SK-N-SH (cell line): Measurements from ENCODE around the gene CENPF. TPM values are rescaled to one million over a fixed set of nuclear protein-coding genes. Genes with fewer than 3 reads are reported as not detected.

Experiments
- CTCF ChIA-PET: fragments of 300-600, 350-600 bp; formaldehyde crosslinking; extraction: SDS; loops from one replicate; lab custom pipeline; 2021; lab: Yijun Ruan, JAX
- POLR2A ChIA-PET: fragments of 350-600 bp; sonication (Branson Sonifier 250); formaldehyde crosslinking; extraction: SDS; loops from one replicate; lab custom pipeline; 2020; ENCODE audit warnings: antibody characterized with exemption, inconsistent platforms; lab: Yijun Ruan, JAX
- DNase-seq: peaks from one replicate; pipeline ENCODE4 v3.0.0; 2012
- H2AFZ ChIP-seq: fragments of 200-600 bp; sonication (generic); 2 replicates; pipeline ENCODE4 v1.8.1; 2016; ENCODE audit warnings: antibody characterized with exemption, mild to moderate bottlenecking, low read depth
- H3F3A ChIP-seq: fragments of 200-600 bp; sonication (generic); replicated peaks from 2 replicates; pipeline ENCODE3; 2016; ENCODE audit warnings: antibody characterized with exemption, mild to moderate bottlenecking; ENCODE audit not compliant: insufficient read depth
- H3K27ac ChIP-seq, 2 experiments: fragments of 200-500 bp in 1 of 2; fragments of 200-600 bp in 1 of 2; sonication (Bioruptor generic) in 1 of 2; sonication (generic), shearing (Covaris generic) in 1 of 2; 2 replicates each; pipeline versions ENCODE4 v1.5.1 to v1.6.1; 2014 to 2016; ENCODE audit warnings: low read depth in 2 of 2, inconsistent platforms in 1 of 2, low read length in 1 of 2, mild to moderate bottlenecking in 1 of 2, mixed read lengths in 1 of 2
- H3K27me3 ChIP-seq: fragments of 200-600 bp; sonication (generic), shearing (Covaris generic); 2 replicates; pipeline ENCODE4 v1.6.1; 2016; ENCODE audit warnings: mixed run types; ENCODE audit not compliant: insufficient read depth
- H3K36me3 ChIP-seq, 2 experiments: fragments of 200-500 bp in 1 of 2; fragments of 200-600 bp in 1 of 2; sonication (Bioruptor generic) in 1 of 2; sonication (generic) in 1 of 2; replicated peaks in 1 of 2; 2 replicates each; pipeline versions ENCODE3 to v1.5.1; 2014 to 2016; ENCODE audit warnings: low read length in 1 of 2, mild to moderate bottlenecking in 1 of 2; ENCODE audit not compliant: insufficient read depth in 2 of 2, control insufficient read depth in 1 of 2
- H3K4me1 ChIP-seq, 2 experiments: fragments of 200-500 bp in 1 of 2; fragments of 200-600 bp in 1 of 2; sonication (Bioruptor generic) in 1 of 2; sonication (generic), shearing (Covaris generic) in 1 of 2; 2 replicates each; pipeline versions ENCODE4 v1.5.1 to v1.6.1; 2014 to 2016; ENCODE audit warnings: low read depth in 1 of 2, low read length in 1 of 2, mixed run types in 1 of 2; ENCODE audit not compliant: insufficient read depth in 2 of 2, control insufficient read depth in 1 of 2
- H3K4me2 ChIP-seq: fragments of 200-600 bp; sonication (generic), shearing (Covaris generic); 2 replicates; pipeline ENCODE4 v1.6.1; 2017; ENCODE audit warnings: mixed run types
- H3K4me3 ChIP-seq, 2 experiments: fragments of 200-500 bp in 1 of 2; fragments of 200-600 bp in 1 of 2; sonication (Bioruptor generic) in 1 of 2; sonication (generic), shearing (Covaris generic) in 1 of 2; 2 replicates each; pipeline versions ENCODE4 v1.5.1 to v1.8.1; 2014 to 2016; ENCODE audit warnings: low read depth in 2 of 2, inconsistent platforms in 1 of 2, low read length in 1 of 2, mild to moderate bottlenecking in 1 of 2, mixed read lengths in 1 of 2, moderate library complexity in 1 of 2
- H3K79me2 ChIP-seq: fragments of 200-600 bp; sonication (generic); 2 replicates; pipeline ENCODE4 v1.8.1; 2017; ENCODE audit warnings: mild to moderate bottlenecking; ENCODE audit not compliant: insufficient read depth
- H3K9ac ChIP-seq: fragments of 200-600 bp; sonication (generic); 2 replicates; pipeline ENCODE4 v1.6.1; 2017; ENCODE audit warnings: mixed run types
- H3K9me2 ChIP-seq: fragments of 200-600 bp; sonication (generic); 2 replicates; pipeline ENCODE4 v1.6.1; 2017; ENCODE audit warnings: mixed run types
- H3K9me3 ChIP-seq: fragments of 200-600 bp; sonication (generic); 2 replicates; pipeline ENCODE4 v1.6.1; 2017; ENCODE audit warnings: mixed run types, mild to moderate bottlenecking, moderate library complexity
- H4K20me1 ChIP-seq: fragments of 200-600 bp; sonication (generic); 2 replicates; pipeline ENCODE4 v1.6.1; 2017; ENCODE audit warnings: mild to moderate bottlenecking, mixed run types; ENCODE audit not compliant: insufficient read depth
- EP300 ChIP-seq, 2 experiments: IDR thresholded peaks; 2 replicates each; pipeline versions ENCODE4 v1.4.0 to v1.6.1; 2012; ENCODE audit warnings: borderline replicate concordance in 1 of 2, low read depth in 1 of 2, low read length in 1 of 2
- FOSL2 ChIP-seq: IDR thresholded peaks from 2 replicates; pipeline ENCODE4 v1.4.0; 2012; ENCODE audit warnings: low read depth, mild to moderate bottlenecking, moderate library complexity, borderline replicate concordance
- MEF2A ChIP-seq: IDR thresholded peaks from 2 replicates; pipeline ENCODE4 v1.4.0; 2012; ENCODE audit warnings: low read depth, borderline replicate concordance
- MXI1 ChIP-seq: IDR thresholded peaks from 2 replicates; pipeline ENCODE4 v1.6.1; 2012; ENCODE audit warnings: mild to moderate bottlenecking, low read depth, low read length, improper control_type of control experiment
- NFIC ChIP-seq: IDR thresholded peaks from 2 replicates; pipeline ENCODE4 v1.4.0; 2012; ENCODE audit warnings: borderline replicate concordance
- PBX3 ChIP-seq: IDR thresholded peaks from 2 replicates; pipeline ENCODE4; 2012
- POLR2AphosphoS5 ChIP-seq: IDR thresholded peaks from 2 replicates; pipeline ENCODE4 v1.6.1; 2012; ENCODE audit warnings: low read depth, low read length
- RCOR1 ChIP-seq: fragments of 150-350 bp; IDR thresholded peaks from 2 replicates; pipeline ENCODE4 v1.6.1; 2017; ENCODE audit warnings: antibody characterized with exemption, low read length
- RFX5 ChIP-seq: IDR thresholded peaks from 2 replicates; pipeline ENCODE4 v1.6.1; 2012; ENCODE audit warnings: mild to moderate bottlenecking, improper control_type of control experiment, low read length
- RXRA ChIP-seq: IDR thresholded peaks from 2 replicates; pipeline ENCODE4 v1.4.0; 2012; ENCODE audit warnings: low read depth, mild to moderate bottlenecking, borderline replicate concordance
- TEAD4 ChIP-seq: IDR thresholded peaks from 2 replicates; pipeline ENCODE4 v1.4.0; 2012; ENCODE audit warnings: mild to moderate bottlenecking, borderline replicate concordance; ENCODE audit not compliant: insufficient read depth
- YY1 ChIP-seq: IDR thresholded peaks from 2 replicates; pipeline ENCODE4 v1.4.0; 2012; ENCODE audit warnings: low read depth, mild to moderate bottlenecking
- WGBS: methylation state at CpG from one replicate; pipeline ENCODE4 v1.1.6; 2017; ENCODE audit warnings: low lambda C conversion rate; 5-methylcytosine and 5-hydroxymethylcytosine counted together
- polyA plus RNA-seq, 3 experiments: library from polyadenylated mRNA; depleted of rRNA; stranded (reverse); fragments of >200 nt; gene quantifications; 2 replicates each; pipeline ENCODE4 v1.2.3, GENCODE V29; 2012
- TF ChIP-seq, protein P1 (sequence below): IDR thresholded peaks from 2 replicates; pipeline ENCODE4 v1.4.0; 2012; ENCODE audit warnings: low read depth, borderline replicate concordance
- TF ChIP-seq, protein P2 (sequence below): fragments of 150-350 bp; IDR thresholded peaks from 2 replicates; pipeline ENCODE4 v1.6.1; 2017; ENCODE audit warnings: antibody characterized with exemption, low read length, low read depth, borderline replicate concordance
- TF ChIP-seq, protein P3 (sequence below): IDR thresholded peaks from 2 replicates; pipeline ENCODE4 v1.6.1; 2012; ENCODE audit warnings: mild to moderate bottlenecking, low read depth, low read length, moderate library complexity
- TF ChIP-seq, protein P4 (sequence below): fragments of 200-600 bp; sonication (generic); IDR thresholded peaks from 2 replicates; pipeline ENCODE4 v1.6.1; 2017; ENCODE audit warnings: antibody characterized with exemption, mild to moderate bottlenecking, moderate library complexity
- TF ChIP-seq, protein P5 (sequence below): IDR thresholded peaks from 2 replicates; pipeline ENCODE4 v1.4.0; 2012; ENCODE audit warnings: low read depth
- TF ChIP-seq, protein P6 (sequence below): fragments of 150-350 bp; IDR thresholded peaks from 2 replicates; pipeline ENCODE4 v1.6.1; 2016; ENCODE audit warnings: mild to moderate bottlenecking, low read depth, low read length

CENPF gene
- polyA plus RNA-seq, 1 of the 3 experiments (the other 2 are of a cell fraction) = 14.5 TPM

DNA sequence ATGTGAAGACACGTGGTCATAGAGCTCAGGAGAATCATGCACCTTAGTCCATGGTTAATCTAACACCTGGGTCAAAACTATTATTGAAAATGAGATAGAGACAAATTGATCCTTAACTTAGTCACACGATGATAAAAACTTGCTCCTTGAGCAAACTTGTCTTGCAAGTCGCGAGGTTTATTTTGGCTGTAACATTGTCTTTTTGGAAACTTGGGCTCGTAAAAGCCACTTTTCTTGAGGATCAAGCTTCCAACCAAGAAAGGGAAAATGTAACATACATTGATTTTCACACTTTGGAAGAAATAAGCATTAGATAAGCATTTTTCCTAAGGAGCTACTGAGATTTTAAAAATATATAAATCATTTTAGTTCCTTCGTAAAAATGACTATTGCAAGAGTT, 19.9 kb upstream of the CENPF start (continued):
- TF ChIP-seq, protein P1, sequence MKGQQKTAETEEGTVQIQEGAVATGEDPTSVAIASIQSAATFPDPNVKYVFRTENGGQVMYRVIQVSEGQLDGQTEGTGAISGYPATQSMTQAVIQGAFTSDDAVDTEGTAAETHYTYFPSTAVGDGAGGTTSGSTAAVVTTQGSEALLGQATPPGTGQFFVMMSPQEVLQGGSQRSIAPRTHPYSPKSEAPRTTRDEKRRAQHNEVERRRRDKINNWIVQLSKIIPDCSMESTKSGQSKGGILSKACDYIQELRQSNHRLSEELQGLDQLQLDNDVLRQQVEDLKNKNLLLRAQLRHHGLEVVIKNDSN = no peak
- no peak for TF ChIP-seq RXRA
- TF ChIP-seq EP300 (IDR thresholded peaks at IDR 0.05; ENCODE audit: borderline replicate concordance in 1 of 2, low read depth in 1 of 2, low read length in 1 of 2) = no peak
- TF ChIP-seq RCOR1 = no peak
- TF ChIP-seq TEAD4 = no peak

DNA sequence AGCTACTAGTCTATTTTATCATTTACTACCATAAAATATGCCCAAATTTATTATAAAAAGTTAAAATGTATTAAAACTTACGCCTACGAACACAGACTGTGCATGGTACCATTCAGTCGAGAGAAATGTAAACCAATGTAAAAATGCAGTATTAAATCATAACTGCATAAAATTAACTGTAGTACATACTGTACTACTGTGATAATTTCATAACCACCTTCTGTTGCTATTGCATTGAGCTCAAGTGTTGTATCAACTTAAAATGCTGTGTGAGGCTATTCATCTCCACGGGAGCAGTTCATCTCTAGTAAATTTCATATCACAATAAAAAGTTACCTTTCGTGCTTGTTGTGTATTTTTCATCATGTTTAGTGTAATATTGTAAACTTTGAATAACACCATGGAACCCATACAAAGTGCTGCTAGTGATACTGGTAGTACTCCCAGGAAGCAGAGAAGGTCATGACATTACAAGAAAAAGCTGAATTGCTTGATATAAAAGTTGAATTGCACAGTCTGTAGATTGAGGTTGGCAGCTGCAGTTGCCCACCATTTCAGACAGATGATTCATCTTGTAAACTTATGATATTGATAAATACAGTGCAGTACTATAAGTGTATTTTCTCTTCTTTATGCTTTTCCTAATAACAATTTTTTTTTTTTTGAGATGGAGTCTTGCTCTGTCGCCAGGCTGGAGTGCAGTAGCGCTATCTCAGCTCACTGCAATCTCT, 19.0 kb upstream of the CENPF start:
- H3K27me3 ChIP-seq = no peaks in the 10 kb centered on the region
- no peak overlapping the region for H3K9ac ChIP-seq
- no peak overlapping the region; the same call in 1 of the 2 replicates for H3K4me2 ChIP-seq
- 87% methylated on average over 7 of the region's 7 CpGs for WGBS
- no peak overlapping the region for H2AFZ ChIP-seq
- H4K20me1 ChIP-seq = no peaks in the 10 kb centered on the region
- H3K9me3 ChIP-seq = no peaks in the 10 kb centered on the region
- H3K27ac ChIP-seq = peak overlapping the region in 1 of 2 experiments; percentile 50; a peak in 2 of 4 replicates
- no peaks in the 10 kb centered on the region for H3K36me3 ChIP-seq
- no peak overlapping the region for H3K4me3 ChIP-seq
- no peaks in the 10 kb centered on the region for H3K79me2 ChIP-seq
- H3F3A ChIP-seq = peaks cover 47% of the 10 kb centered on the region
- POLR2A ChIA-PET = no interaction called here
- H3K9me2 ChIP-seq = no peaks in the 10 kb centered on the region
- H3K4me1 ChIP-seq = peaks cover 3 to 38% of the 10 kb centered on the region in 2 experiments
- CTCF ChIA-PET = interaction anchor here (0.6 to 18.6 kb wide), 16 partner anchors 9 to 375 kb away, joined by 3 to 323 read pairs (median 7); no protein-coding TSS in a partner anchor
- no peak for DNase-seq
- peak; percentile 88 for TF ChIP-seq PBX3
- TF ChIP-seq RFX5 = no peak
- TF ChIP-seq, protein P2, sequence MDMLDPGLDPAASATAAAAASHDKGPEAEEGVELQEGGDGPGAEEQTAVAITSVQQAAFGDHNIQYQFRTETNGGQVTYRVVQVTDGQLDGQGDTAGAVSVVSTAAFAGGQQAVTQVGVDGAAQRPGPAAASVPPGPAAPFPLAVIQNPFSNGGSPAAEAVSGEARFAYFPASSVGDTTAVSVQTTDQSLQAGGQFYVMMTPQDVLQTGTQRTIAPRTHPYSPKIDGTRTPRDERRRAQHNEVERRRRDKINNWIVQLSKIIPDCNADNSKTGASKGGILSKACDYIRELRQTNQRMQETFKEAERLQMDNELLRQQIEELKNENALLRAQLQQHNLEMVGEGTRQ = no peak
- TF ChIP-seq, protein P3, sequence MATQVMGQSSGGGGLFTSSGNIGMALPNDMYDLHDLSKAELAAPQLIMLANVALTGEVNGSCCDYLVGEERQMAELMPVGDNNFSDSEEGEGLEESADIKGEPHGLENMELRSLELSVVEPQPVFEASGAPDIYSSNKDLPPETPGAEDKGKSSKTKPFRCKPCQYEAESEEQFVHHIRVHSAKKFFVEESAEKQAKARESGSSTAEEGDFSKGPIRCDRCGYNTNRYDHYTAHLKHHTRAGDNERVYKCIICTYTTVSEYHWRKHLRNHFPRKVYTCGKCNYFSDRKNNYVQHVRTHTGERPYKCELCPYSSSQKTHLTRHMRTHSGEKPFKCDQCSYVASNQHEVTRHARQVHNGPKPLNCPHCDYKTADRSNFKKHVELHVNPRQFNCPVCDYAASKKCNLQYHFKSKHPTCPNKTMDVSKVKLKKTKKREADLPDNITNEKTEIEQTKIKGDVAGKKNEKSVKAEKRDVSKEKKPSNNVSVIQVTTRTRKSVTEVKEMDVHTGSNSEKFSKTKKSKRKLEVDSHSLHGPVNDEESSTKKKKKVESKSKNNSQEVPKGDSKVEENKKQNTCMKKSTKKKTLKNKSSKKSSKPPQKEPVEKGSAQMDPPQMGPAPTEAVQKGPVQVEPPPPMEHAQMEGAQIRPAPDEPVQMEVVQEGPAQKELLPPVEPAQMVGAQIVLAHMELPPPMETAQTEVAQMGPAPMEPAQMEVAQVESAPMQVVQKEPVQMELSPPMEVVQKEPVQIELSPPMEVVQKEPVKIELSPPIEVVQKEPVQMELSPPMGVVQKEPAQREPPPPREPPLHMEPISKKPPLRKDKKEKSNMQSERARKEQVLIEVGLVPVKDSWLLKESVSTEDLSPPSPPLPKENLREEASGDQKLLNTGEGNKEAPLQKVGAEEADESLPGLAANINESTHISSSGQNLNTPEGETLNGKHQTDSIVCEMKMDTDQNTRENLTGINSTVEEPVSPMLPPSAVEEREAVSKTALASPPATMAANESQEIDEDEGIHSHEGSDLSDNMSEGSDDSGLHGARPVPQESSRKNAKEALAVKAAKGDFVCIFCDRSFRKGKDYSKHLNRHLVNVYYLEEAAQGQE = no peak
- TF ChIP-seq RXRA = peak; percentile 74; the same call in 1 of the 2 replicates
- no peak for TF ChIP-seq MEF2A
- peak; percentile 37; the same call in 1 of the 2 replicates for TF ChIP-seq NFIC
- TF ChIP-seq, protein P4, sequence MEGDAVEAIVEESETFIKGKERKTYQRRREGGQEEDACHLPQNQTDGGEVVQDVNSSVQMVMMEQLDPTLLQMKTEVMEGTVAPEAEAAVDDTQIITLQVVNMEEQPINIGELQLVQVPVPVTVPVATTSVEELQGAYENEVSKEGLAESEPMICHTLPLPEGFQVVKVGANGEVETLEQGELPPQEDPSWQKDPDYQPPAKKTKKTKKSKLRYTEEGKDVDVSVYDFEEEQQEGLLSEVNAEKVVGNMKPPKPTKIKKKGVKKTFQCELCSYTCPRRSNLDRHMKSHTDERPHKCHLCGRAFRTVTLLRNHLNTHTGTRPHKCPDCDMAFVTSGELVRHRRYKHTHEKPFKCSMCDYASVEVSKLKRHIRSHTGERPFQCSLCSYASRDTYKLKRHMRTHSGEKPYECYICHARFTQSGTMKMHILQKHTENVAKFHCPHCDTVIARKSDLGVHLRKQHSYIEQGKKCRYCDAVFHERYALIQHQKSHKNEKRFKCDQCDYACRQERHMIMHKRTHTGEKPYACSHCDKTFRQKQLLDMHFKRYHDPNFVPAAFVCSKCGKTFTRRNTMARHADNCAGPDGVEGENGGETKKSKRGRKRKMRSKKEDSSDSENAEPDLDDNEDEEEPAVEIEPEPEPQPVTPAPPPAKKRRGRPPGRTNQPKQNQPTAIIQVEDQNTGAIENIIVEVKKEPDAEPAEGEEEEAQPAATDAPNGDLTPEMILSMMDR = no peak
- no peak for TF ChIP-seq MXI1
- TF ChIP-seq FOSL2 = peak; percentile 62; the same call in 1 of the 2 replicates
- TF ChIP-seq, protein P5, sequence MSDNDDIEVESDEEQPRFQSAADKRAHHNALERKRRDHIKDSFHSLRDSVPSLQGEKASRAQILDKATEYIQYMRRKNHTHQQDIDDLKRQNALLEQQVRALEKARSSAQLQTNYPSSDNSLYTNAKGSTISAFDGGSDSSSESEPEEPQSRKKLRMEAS = no peak
- TF ChIP-seq RCOR1 = no peak
- TF ChIP-seq, protein P6, sequence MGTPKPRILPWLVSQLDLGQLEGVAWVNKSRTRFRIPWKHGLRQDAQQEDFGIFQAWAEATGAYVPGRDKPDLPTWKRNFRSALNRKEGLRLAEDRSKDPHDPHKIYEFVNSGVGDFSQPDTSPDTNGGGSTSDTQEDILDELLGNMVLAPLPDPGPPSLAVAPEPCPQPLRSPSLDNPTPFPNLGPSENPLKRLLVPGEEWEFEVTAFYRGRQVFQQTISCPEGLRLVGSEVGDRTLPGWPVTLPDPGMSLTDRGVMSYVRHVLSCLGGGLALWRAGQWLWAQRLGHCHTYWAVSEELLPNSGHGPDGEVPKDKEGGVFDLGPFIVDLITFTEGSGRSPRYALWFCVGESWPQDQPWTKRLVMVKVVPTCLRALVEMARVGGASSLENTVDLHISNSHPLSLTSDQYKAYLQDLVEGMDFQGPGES = no peak
- TF ChIP-seq POLR2AphosphoS5 = no peak
- TF ChIP-seq, protein P1 = no peak
- TF ChIP-seq YY1 = no peak
